Hematopoietic multipotent progenitor cell treated with erythropoietin and hydrocortisone succinate and interleukin-3 and kit ligand, for 17 days (in vitro differentiated cells): ENCODE data around the gene ZNF385C.
A peak's percentile ranks its signal among the peaks of the same experiment; 100 is the strongest.

Source experiments
- DNase-seq: peaks from one replicate; pipeline ENCODE4 v3.0.0-alpha.2; 2015; ENCODE audit warnings: low spot score

ZNF385C gene

DNA sequence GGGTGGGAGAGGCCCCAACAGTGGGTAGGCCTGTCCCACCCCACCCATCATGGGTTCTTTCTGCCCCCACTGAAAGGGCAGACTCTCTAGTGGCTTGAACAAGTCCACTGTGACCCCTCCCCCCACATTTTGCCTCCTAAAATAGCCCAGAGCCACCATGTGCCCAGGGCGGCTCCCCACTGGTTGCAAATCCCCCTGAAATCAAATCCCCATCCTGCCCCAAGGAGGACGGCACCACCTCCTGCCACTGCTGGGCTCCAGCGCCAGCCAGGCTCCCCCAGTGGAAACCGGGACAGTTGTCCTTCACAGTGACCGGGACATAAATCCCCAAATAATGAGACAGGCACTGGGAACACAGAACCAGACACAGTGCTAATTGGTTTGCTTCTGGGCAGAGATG is 20.5 kb downstream of the ZNF385C start:
- no peak for DNase-seq

DNA sequence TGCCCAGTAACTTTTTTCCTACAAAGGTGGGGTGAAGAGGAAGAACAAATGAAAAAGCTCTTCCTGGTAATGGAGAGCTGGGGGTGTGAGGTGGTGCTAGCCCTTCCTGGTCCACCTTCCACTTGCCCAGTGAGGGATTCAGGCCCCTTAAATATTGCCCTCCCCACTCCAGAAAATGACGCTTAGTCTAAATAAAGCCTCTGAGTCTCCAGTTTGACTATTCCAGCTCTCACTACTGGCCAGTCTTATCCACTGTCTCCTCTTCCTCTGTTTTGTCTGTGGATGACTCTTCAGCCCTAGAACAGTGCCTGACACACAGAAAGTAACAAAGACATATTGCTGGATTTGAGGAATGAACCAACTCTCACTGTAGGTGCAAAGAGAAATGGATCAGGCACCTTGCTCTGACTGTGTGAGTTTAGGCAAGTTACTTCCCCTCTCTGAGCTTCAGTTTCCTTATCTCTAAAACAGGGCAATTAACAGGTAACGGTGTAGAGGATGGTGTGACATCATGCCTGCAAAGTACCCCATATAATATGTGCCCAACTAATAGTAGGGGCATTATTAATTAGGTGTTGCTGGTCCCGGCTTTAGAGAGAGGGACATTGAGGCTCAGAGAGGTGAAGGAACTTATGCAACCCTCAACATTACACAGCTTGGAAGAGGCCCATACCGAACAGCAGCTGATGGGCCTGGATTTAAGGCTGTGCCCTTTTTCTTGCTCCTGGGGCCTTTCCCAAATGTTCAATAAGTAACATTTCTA is 21.3 kb downstream of the ZNF385C start:
- no peak for DNase-seq

DNA sequence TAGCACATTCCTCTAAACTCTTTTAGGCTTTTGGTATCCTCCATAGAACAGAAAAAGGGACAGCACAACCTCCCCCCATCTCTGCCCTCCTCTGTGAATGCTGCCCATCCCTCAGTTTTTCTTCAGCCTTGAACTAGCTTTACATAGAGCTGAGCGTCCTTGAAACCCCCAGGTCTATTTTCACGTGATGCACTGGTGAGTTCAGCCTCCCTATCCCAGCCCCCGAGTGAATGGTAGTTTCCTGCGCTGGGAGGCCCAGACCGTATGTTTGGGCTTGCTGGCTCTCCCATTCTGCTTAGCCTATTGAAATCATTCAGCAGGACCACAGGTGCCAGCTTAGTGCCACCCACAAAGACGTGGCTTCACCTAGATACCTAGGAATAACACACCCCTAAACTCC is 22.5 kb downstream of the ZNF385C start:
- no peak for DNase-seq

DNA sequence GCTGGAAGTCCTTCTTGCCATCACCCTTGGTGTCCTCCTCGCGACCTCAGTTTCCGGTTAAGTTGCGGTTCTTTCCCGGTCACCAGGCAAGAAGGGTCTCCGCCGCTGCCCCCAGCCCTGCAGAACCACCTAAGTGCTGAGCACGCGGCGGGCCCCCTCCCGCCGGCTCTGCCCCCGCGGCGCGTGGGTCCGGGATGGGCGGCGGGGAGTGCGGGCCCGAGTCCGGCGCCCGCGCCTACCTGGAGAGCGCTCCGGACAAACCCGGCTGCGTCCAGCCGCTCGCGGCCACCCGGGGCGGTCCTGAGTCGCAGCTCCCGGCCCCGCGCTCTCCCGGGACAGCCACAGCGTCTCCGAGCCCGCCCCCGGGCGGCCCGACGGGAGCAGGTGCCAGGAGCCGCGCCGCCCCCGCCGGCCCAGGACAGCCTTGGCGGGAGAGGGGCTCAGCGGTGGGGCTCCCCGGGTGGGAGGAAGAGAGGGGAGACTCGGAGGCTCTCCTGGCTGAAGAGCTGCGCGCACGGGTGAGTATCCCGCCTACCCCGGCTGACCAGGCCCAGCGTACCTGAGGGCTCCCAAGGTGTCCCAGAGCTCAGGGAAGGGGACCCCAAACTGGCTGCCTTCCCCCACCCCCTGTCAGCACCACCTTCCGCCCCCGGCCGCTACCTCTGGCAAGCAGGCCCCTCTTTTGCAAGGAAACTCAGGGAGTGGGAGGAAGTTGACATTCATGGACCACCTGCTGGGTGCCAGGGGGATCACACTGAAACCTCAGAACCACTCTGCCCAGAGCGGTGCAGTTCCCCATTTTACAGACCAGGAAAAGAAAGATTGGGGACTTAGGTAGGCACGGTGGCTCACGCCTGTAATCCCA is 25.7 kb downstream of the ZNF385C start:
- DNase-seq, result no peak

DNA sequence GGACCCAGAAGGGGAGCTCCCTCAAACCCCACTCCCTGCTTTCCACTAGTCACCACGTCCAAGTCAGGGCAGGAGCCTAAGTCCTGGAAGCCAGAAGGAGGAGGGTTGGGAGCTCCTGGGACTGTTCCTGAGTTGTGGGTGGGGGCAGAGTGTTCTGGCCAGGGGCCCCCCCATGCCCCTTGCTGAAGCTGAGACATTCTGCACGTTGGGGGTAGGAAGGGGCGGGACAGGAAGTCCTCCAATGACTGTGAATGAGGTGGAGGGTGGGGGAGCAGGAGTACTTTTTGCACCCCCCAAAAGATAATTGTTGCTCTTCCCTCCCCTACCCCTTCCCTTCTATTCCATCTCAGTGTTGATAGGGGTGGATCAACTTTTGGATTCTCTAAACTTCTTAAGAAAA is 26.5 kb downstream of the ZNF385C start:
- DNase-seq, result no peak

DNA sequence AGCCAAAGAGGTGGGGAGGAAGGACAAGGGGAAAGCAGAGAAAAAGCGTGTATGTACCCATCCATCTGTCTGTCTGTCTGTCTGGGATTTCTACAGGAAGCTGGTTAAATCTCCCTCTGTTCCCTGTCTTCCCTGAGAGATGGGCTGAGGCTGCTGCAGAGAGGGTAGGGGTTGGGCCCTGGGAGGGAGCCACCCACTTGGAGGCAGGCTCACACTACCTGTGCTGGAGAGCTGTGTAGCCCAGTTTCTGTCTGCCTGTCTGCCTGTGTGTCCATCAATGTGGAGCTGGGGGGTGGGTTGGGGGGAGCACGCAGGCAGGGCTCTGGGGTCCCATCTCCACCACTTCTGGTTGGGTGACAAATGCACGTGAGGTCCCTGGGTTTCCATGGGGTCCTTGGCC is 29.3 kb downstream of the ZNF385C start:
- no peak for DNase-seq

DNA sequence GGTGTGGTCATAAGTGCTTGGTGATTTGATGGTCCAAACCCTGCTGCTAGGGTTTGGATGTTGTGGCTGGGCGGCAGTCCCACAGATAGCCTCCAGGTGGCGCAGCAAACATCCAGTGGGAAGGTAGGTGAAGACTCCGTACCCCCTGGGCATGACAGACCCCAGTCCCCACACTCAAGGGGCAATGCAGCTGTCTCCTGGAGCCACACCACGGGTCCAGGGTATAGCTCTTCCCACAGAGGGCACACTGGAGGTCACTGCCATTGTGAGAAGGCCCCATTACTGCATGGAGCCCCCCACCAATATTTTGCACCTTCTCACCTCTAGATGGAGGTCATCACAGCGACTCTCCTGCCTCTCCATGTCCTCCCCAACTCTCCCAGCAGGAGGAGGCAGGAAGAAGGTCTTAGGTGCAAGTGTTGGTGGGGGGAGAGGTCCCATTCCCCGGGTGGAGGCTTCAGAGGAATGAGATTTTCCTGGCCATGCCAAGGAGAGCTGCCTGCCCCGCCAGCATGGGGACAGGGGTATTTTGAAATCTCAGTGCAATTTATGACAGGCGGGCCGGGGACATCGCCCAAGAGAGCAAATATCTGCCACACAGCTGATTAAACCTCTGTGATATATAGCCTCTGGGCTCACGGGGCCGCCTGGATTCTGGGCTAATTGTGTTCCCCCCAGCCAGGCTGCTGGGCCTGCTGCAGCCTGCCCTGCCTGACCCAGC is 30.7 kb downstream of the ZNF385C start:
- DNase-seq, result peak; percentile 72

DNA sequence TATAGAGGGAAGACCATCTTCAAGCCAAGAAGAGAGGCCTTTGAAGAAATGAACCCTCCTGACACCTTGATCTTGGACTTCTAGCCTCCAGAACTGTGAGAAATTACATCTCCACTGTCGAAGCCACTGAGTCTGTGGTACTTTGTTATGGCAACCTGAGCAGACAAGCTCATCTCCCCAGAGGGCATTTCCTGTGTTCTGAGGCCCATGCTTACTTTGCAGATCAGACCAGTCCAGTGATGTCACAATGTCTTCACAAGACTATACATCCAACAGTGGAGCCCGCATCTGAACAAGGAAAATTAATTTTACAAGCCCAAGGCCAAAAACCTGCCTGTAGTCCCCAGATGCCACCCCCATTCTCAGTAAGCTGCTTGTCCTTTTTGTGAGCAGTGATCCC is 33.1 kb downstream of the ZNF385C start:
- no peak for DNase-seq

DNA sequence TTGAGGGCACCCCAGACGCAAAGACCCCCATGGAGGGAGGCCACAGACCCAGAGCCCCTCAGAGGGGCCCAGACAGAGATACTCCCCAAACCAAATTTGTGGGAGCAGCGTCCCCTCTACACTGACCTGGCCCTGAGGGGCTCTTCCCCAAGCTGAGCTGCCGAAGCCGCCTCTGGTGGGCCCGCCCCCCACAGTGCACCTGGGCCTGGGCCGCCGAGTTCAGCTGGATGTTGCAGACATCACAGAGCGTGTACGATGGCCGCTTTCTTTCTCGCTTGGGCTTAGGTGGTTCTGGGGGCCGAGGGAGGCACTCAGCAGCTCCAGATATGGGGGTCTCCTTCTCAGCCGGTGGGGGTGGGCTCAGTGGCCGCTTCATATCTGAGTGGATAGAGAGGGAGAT is 35.6 kb downstream of the ZNF385C start:
- no peak for DNase-seq

DNA sequence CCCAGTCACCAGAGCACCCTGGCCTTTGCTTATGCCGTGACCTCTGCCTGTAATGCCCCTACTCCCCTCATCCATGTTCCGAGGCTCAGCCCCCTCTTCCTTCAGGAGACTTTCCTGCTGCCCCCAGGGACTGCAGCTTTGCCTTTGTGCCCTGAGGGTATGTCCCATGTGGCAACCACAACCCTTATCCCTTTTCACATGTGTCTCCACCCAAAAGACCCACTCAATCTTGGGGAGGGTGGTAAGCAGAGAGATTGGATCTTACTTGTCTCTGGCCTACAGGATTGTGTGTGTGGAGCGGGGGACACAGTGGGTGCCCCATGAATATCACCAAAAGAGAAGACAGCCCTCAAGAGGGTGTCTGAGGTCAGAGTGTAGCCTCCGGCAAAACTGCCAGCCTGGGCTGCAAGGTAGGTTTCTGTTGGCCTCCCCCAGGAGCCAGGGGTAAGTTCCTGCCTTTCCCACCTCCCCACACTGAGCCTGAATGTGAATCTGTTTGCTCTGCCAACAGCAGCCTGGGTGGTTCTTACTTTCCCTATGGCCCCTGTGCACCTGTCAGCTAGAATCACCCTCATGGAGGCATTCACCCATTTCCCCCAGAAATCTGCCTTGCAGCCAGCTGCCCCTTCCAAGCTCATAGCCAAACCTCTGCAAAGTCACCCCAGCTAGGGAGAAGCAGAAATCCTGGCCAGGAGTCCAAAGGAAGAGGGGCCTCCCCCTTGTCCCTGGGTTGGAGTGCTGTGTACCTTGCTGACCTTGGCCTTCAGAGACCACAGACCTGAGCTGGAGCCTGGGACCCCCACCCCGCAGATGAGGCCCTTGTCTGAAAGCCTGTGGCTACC is 36.4 kb downstream of the ZNF385C start:
- no peak for DNase-seq

DNA sequence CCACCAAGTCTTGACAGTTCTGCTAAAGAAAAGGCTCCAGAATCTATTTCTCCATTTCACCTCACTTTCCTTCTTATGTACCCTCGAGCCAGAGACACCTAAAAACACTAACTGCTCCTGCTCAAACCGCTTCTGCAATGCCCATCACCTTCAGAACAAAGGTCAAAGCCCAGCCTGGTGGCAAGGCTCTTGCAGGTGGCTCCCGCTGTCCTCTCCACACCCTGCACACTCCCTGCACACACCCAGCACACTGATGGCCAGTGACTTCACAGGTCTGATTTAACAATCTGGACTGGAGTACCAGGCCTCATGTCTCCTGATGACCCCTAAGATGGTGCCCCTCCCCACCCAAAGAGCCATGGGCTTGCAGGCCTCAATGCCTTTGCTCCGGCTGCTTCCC is 38.0 kb downstream of the ZNF385C start:
- no peak for DNase-seq

DNA sequence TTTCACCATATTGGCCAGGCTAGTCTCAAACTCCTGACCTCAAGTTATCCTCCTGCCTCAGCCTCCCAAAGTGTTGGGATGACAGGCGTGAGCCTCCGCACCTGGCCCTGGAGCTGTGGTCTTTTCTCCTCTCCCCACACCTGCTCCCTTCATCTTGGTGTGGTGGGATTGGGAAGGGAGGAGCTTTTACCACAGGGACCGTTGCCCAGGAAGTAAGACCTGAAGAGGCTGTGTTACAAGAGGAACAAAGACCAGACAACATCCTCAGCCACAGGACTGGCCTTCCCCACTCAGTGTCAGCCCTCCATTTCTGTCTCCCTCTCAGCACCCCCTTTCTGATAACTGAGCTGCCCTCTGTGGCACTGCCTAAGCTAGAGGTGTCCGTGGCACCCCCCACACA is 38.5 kb downstream of the ZNF385C start:
- DNase-seq, result no peak

DNA sequence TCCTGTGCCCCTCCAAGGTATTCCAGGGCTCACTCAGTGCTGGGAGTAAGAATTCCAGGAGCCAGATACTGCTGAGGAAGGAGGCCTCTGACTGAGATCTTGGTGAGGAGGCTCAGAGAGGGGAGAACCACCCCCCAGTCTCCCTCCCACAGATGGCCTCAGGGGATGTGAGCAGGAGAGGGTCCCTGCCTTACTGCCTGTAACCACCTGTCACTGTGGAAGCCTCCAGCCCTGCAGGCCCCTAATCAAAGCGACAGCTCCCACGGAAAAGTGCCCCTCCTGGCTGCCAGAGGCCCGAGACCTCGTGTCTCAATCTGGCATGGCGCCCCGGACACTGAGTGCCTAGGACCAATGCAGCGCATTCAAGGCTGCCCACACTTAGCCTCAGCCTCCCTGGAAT is 40.2 kb downstream of the ZNF385C start:
- no peak for DNase-seq

DNA sequence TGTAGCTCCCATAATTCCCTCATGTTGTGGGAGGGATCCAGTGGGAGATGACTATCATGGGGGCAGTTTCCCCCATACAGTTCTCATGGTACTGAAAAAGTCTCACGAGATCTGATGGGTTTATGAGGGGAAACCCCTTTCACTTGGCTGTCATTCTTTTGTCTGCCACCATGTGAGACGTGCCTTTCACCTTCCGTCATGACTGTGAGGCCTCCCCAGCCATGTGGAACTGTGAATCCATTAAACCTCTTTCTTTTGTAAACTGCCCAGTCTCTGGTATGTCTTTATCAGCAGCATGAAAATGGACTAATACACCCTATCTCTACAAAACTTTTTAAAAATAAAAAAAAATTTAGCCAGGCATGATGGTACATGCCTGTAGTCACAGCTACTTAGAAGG is 41.6 kb downstream of the ZNF385C start:
- DNase-seq, result no peak

DNA sequence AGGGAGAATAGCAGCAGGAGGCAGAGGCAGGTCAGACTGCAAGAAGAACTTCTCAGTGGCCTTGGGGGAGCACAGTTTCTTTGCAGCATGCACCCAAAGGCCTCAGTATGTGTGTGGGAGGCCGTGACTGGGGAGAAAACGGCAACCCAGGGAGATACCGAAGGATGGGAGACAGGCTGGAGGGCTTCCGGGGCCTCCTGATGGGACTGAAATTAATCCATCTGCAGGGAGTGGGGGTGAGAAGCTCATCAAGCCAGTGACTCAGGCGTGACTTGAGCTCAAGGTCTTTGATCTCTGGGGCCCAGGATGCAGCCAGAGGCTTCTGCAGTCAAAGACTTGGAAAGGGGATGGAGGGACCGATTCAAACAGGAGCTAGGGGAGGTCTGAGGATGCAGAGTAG is 42.8 kb downstream of the ZNF385C start:
- no peak for DNase-seq

DNA sequence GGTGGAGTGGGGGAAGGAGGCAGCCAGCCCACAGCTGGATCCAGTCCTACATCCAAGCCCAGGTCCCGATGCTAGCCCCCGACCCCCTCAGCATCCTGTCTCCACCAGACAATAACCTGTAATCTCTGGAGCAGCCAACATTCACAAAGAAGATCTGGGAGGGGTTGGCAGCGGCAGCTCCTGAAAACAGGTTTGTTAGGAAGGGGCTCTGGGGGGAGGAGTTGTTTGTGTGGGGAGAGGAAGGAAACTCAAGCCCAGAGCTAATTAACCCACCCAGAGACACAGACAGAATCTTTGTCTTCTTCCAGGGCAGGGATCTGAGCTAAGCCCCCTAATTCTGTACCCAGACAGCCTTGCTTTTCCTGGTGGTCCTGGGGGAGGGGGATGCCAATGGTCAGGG is 43.2 kb downstream of the ZNF385C start:
- no peak for DNase-seq

DNA sequence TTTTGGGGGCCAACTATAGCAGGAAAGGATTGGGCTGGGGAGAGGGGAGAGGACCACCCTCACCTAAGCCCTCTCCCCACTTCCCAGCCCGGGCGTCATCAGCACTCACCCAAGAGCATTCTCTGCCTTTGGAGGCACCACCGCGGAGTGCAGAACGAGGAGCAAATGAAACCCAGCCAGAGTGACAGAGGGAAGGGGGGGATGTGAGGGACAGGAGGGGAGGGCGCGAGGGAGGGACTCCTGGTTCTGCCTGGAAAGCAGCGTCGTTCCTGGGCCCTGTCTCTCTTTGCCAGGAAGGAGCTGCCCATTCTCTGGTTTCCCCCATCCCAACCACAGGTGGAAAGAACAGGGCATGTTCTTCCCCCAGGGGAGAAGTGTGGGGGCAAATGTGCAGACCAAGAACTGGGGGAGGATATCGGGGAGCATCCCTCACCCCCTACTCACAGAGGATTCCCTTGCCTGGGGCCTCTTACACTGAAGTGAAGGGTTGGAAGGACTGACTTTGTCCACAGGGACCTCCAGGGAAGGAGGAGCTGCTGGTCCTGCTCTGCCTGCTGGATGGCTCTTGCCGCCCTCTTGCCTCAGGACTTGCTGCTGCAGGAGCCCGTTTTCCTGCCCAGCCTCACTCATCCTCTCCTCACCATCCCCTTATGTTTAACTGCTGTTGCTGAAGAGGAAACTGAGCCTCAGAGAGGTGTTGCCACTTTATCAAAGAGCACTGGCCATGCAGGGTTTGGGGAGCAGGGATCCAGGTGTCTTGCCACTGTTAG is 44.4 kb downstream of the ZNF385C start:
- DNase-seq, result no peak

DNA sequence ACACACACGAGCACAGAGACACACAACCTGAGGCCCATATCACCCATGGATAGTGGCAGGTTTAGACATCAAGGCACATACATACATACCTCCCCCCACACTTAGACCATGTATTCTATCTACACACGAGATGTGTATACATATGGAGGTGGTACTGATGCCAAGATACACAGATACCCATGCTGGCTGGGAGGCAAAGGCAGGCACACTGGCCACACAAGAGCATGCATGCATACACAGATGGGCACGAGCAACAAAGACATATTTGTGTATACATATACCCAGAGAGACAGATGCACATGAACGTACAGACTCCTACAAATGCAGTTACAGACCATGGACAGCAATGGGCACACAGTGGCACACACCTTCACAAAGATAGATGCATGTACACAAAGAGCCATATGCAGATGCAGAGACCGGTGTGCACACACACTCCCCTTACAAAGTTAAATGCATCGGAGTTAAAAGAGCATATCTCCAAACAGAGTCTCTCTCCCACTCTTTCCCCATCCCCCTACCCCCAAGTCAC is 45.9 kb downstream of the ZNF385C start:
- DNase-seq, result no peak

DNA sequence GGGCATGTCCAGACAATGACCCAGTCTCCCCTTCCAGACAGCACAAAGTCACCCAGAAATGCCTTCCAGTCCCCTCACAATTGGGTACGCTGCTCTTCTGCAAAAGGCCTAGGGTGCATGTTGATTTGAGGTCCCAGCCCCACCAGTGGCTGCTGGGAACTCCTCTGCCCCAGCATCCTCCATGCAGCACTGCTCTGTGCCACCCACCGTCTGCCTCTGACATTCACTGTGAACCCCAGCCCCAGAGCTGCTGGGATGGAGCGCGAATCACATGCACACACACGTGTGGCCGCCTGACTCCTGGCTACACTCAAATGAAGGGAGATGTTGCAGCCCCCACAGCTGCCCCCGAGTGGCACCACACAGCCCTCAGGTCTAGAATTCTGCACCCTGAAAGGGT is 46.6 kb downstream of the ZNF385C start:
- DNase-seq, result no peak

DNA sequence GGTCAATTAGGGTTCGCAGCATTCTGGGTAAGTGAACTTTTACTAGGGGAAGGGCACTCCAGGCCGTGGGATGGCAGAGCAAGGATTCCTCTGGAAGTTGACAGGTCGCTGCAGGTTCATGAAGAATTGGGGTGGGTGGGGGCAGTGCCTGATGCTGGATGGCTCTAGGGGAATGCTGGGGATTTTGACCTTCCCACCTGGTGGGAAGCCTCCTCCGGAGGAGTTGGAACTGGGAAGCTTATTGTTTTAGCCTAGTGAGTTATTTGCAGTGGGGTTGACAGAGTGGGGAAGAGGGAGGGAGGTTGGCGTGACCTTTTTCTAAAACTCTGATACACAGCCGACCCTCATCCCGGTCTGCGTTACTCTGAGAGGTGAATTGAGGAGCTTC is 47.3 kb downstream of the ZNF385C start:
- no peak for DNase-seq
